GM12864 (cell line): Measurements from ENCODE around the gene DIS3L2.

Experiments used
- DNase-seq: peaks from one replicate; pipeline ENCODE4 v3.0.0-alpha.2; 2011; ENCODE audit warnings: low read depth
- H3K4me3 ChIP-seq: 2 replicates; pipeline ENCODE4 v1.5.1; 2011; ENCODE audit warnings: mild to moderate bottlenecking, low read depth, low read length, control low read depth
- CTCF ChIP-seq: IDR thresholded peaks from 2 replicates; pipeline ENCODE4 v1.5.1; 2011; ENCODE audit warnings: low read depth, mild to moderate bottlenecking, moderate library complexity, low read length, control low read depth, inconsistent platforms; ENCODE audit errors: missing control alignments

The DIS3L2 gene

GRCh38 chr2:232238596-232238995, 277.1 kb downstream of the DIS3L2 start:
- DNase-seq, result no peak
- TF ChIP-seq CTCF, result no peak
- no peak overlapping the region for H3K4me3 ChIP-seq

- no peak overlapping the region for H3K4me3 ChIP-seq
- no peak for TF ChIP-seq CTCF
- DNase-seq, result no peak
These were observed 278.6 kb downstream of the DIS3L2 start for GRCh38 chr2:232239951-232240681.

GRCh38 chr2:232240906-232241305, 279.4 kb downstream of the DIS3L2 start:
- no peak overlapping the region for H3K4me3 ChIP-seq
- TF ChIP-seq CTCF, result no peak
- DNase-seq, result no peak

GRCh38 chr2:232242316-232242715, 280.8 kb downstream of the DIS3L2 start:
- DNase-seq, result no peak
- H3K4me3 ChIP-seq, result no peak overlapping the region
- TF ChIP-seq CTCF, result no peak

GRCh38 chr2:232245111-232245510, 283.6 kb downstream of the DIS3L2 start:
- no peak overlapping the region for H3K4me3 ChIP-seq
- no peak for DNase-seq
- no peak for TF ChIP-seq CTCF

GRCh38 chr2:232246245-232246644, 284.7 kb downstream of the DIS3L2 start:
- DNase-seq, result no peak
- H3K4me3 ChIP-seq, result no peak overlapping the region
- no peak for TF ChIP-seq CTCF

- DNase-seq, result no peak
- TF ChIP-seq CTCF, result no peak
- H3K4me3 ChIP-seq, result no peak overlapping the region
These were observed 287.6 kb downstream of the DIS3L2 start for GRCh38 chr2:232249096-232249495.
